Measurements from ENCODE around the gene GATAD2B.

Gene GATAD2B

DNA sequence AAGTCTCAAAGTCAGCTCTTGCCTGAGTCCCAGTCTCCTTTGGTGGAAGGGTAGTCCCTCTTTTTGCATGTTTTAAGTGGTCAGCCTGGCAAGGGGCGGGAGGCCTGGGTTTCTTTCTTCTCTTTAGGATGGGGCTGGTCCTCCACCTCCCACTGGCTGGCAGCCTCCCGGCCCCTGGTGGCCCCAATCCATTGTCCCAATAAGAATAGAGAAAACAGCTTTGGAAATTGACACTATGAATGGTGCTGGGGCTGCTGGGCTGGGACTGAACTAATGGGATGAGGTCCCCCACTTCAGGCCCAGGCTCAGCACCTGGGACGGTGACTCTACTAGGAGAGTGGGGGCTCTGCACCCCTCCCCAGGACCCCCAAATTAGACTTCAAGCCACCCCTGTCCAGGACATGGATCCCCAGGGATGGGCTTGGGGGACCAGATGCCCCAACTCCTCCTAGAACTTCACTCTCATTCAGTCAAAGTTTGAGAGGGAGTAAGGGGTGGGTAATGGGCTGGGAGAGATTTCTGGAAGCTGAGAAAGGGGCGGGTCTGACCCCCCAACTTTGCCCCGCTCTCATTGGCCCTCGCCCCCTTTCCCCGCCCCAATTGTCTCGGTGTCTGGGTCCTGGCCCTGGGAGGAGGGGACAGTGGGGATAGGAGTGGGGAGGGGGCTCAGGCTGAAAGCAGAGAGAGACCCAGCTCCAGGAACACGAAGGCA is 129.4 kb downstream of the GATAD2B start:
- H3K27me3 ChIP-seq, result no peaks in the 10 kb centered on the region
- H3K9me3 ChIP-seq, result no peaks in the 10 kb centered on the region
- no peaks in the 10 kb centered on the region for H3K36me3 ChIP-seq
- TF ChIP-seq CTCF (IDR thresholded peaks at IDR 0.05; ENCODE audit: low read depth, low read length), result no peak
- no peak for DNase-seq
- no peak overlapping the region for H3K4me3 ChIP-seq (ENCODE audit: low read depth, low read length)
- H3K4me1 ChIP-seq, result no peaks in the 10 kb centered on the region

GRCh38 chr1:153792631-153793041 is 130.1 kb downstream of the GATAD2B start:
- Histone ChIP-seq H3K4me1 (no peaks in the 10 kb centered on the region), H3K4me3 (ENCODE audit: low read depth, low read length) (no peak overlapping the region), H3K36me3 (no peaks in the 10 kb centered on the region), H3K9me3 (no peaks in the 10 kb centered on the region), H3K27me3 (no peaks in the 10 kb centered on the region)
- no peak for TF ChIP-seq CTCF (IDR thresholded peaks at IDR 0.05; ENCODE audit: low read depth, low read length)
- no peak for DNase-seq

GRCh38 chr1:153791648-153792253 is 131.0 kb downstream of the GATAD2B start:
- TF ChIP-seq CTCF (IDR thresholded peaks at IDR 0.05; ENCODE audit: low read depth, low read length), result no peak

DNA sequence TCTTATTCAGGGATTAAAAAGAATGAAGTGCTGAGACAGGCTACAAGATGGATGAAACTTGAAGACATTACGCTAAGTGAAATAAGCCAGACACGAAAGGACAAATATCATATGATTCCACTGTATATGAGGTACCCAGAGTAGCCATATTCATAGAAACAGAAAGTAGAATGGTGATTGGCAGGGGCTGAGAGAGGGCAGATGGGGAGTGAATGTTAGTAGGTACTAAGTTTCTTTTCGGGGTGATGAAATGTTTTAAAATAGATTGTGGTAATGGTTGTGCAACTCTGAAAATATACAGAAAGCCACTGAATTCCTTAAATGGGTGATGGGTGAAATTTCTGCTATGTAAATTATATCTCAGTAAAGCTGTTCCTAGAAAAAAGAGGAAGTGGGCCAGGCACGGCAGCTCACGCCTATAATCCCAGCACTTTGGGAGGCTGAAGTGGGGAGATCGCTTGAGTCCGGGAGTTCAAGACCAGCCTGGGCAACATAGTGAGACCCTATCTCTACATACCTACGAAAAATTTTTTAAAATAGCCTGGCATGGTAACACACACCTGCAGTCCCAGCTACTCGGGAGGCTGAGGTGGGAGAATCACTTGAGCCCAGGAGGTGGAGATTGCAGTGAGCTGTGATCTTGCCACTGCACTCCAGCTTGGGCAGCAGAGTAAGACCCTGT is 131.7 kb downstream of the GATAD2B start:
- Histone ChIP-seq H3K36me3 (no peaks in the 10 kb centered on the region), H3K27me3 (no peaks in the 10 kb centered on the region), H3K4me3 (ENCODE audit: low read depth, low read length) (no peak overlapping the region), H3K4me1 (no peaks in the 10 kb centered on the region), H3K9me3 (no peaks in the 10 kb centered on the region)
- no peak for TF ChIP-seq CTCF (IDR thresholded peaks at IDR 0.05; ENCODE audit: low read depth, low read length)
- DNase-seq, result no peak

More at GRCh38 chr1:153791648-153792253, 131.0 kb downstream of the GATAD2B start:
- H3K9me3 ChIP-seq, result no peaks in the 10 kb centered on the region
- DNase-seq, result no peak
- H3K36me3 ChIP-seq, result no peaks in the 10 kb centered on the region
- no peaks in the 10 kb centered on the region for H3K4me1 ChIP-seq
- no peaks in the 10 kb centered on the region for H3K27me3 ChIP-seq
- H3K4me3 ChIP-seq (ENCODE audit: low read depth, low read length), result no peak overlapping the region

DNA sequence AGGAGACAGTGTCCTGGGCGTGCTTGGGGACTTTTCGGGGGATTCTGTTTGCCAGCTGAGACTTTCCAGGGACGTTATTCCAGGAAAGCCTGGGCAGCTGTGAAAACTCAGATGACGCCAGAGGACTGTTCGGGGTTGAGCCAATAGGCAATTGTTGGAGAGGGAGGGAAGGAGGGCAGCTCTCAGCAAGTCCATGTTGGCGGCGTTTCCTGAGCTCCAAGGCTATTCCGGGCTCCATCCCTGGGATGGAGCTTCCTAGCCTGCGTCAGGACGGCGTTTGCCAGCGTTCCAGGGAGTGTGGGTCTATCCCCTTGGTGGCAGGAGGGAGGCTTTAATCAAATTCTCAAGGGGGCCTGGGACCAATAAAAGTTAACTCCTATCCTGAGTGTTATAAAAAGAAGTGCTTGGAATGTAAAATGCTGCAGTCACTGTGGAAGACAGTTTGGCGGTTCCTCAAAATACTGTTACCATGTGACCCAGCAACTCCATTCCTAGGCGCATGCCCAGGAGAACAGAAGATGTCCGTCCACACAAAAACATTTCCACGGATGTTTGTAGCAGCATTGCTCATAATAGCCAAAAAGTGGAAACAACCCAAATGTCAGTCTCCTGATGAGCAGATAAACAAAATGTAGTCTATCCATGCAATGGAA is 132.3 kb downstream of the GATAD2B start:
- no peaks in the 10 kb centered on the region for H3K36me3 ChIP-seq
- DNase-seq, result no peak
- no peak overlapping the region for H3K4me3 ChIP-seq (ENCODE audit: low read depth, low read length)
- no peaks in the 10 kb centered on the region for H3K9me3 ChIP-seq
- TF ChIP-seq CTCF (IDR thresholded peaks at IDR 0.05; ENCODE audit: low read depth, low read length), result no peak
- H3K27me3 ChIP-seq, result no peaks in the 10 kb centered on the region
- H3K4me1 ChIP-seq, result no peaks in the 10 kb centered on the region
